WTC11 (cell line): Measurements from ENCODE around the gene NOL4L. TPM values are rescaled to one million over a fixed set of nuclear protein-coding genes. Genes with fewer than 3 reads are reported as not detected.
A peak's percentile ranks its signal among the peaks of the same experiment; 100 is the strongest.

Source experiments
- ATAC-seq: fragments of 200-7000 bp; cut with Tn5 transposase; 2 replicates; pipeline ENCODE4 v1.10.0; 2021; ENCODE audit warnings: mild to moderate bottlenecking, moderate library complexity
- CTCF ChIA-PET: fragments of 300-600 bp; sonication (Branson Sonifier 250); formaldehyde crosslinking; loops from one replicate; lab custom pipeline; 2021; ENCODE audit warnings: antibody characterized with exemption; lab: Charles Lee
- POLR2A ChIA-PET: fragments of 350-600 bp; sonication (Branson Sonifier 250); formaldehyde crosslinking; loops from one replicate; lab custom pipeline; 2021; ENCODE audit warnings: antibody characterized with exemption; lab: Charles Lee
- DNase-seq: peaks from one replicate; pipeline ENCODE4 v3.0.0; 2021; ENCODE audit warnings: low spot score
- H3K27ac Mint-ChIP-seq: 2 replicates; pipeline ENCODE4 v1.8.0; 2021; ENCODE audit warnings: mixed read lengths
- H3K27me3 Mint-ChIP-seq: 2 replicates; pipeline ENCODE4 v1.8.0; 2021; ENCODE audit warnings: low read depth, mild to moderate bottlenecking, moderate library complexity, mixed read lengths
- H3K36me3 Mint-ChIP-seq: 2 replicates; pipeline ENCODE4 v1.8.0; 2021; ENCODE audit warnings: mixed read lengths
- H3K4me1 Mint-ChIP-seq: 2 replicates; pipeline ENCODE4 v1.8.0; 2022; ENCODE audit warnings: mixed read lengths
- H3K4me3 Mint-ChIP-seq: 2 replicates; pipeline ENCODE4 v1.8.0; 2021; ENCODE audit warnings: mild to moderate bottlenecking, moderate library complexity, mixed read lengths
- H3K9me3 Mint-ChIP-seq: 2 replicates; pipeline ENCODE4 v1.8.0; 2021; ENCODE audit warnings: mixed read lengths
- ATF1 ChIP-seq: sonication (generic); formaldehyde crosslinking; IDR thresholded peaks from 2 replicates; pipeline ENCODE4 v1.8.1; 2023; ENCODE audit warnings: mild to moderate bottlenecking, moderate library complexity, missing genetic modification reagents
- GABPB1 ChIP-seq: sonication (generic); formaldehyde crosslinking; IDR thresholded peaks from 2 replicates; pipeline ENCODE4 v1.8.1; 2023; ENCODE audit warnings: mild to moderate bottlenecking, missing genetic modification reagents
- SMAD4 ChIP-seq: sonication (generic); formaldehyde crosslinking; IDR thresholded peaks from 2 replicates; pipeline ENCODE4 v1.8.0; 2022; ENCODE audit warnings: mild to moderate bottlenecking, missing genetic modification reagents
- TEAD1 ChIP-seq: sonication (generic); formaldehyde crosslinking; IDR thresholded peaks from 2 replicates; pipeline ENCODE4 v1.8.0; 2022; ENCODE audit warnings: mild to moderate bottlenecking, missing genetic modification reagents
- ZNF396 ChIP-seq: fragments of 250-450 bp; sonication (Bioruptor Pico); IDR thresholded peaks from 2 replicates; pipeline ENCODE4 v1.8.0; 2021; ENCODE audit warnings: mild to moderate bottlenecking, moderate library complexity, borderline replicate concordance
- total RNA-seq: library from RNA; stranded (reverse); gene quantifications from 3 replicates; pipeline ENCODE4 v1.2.3, GENCODE V29; 2021
- TF ChIP-seq, protein P1 (sequence below): fragments of 200-600 bp; IDR thresholded peaks from 2 replicates; pipeline ENCODE4 v1.8.0; 2022; ENCODE audit warnings: antibody characterized with exemption
- TF ChIP-seq, protein P2 (sequence below): sonication (generic); formaldehyde crosslinking; IDR thresholded peaks from 2 replicates; pipeline ENCODE4 v1.8.1; 2023; ENCODE audit warnings: mild to moderate bottlenecking, missing genetic modification reagents
- TF ChIP-seq, protein P3 (sequence below): sonication (generic); formaldehyde crosslinking; IDR thresholded peaks from 2 replicates; pipeline ENCODE4 v1.8.0; 2022; ENCODE audit warnings: mild to moderate bottlenecking, missing genetic modification reagents
- TF ChIP-seq, protein P4 (sequence below): sonication (generic); formaldehyde crosslinking; conservative IDR thresholded peaks from 2 replicates; pipeline ENCODE4 v1.8.1; 2022; ENCODE audit warnings: mild to moderate bottlenecking, missing genetic modification reagents
- TF ChIP-seq, protein P5 (sequence below): sonication (generic); formaldehyde crosslinking; IDR thresholded peaks from 2 replicates; pipeline ENCODE4 v1.8.1; 2023; ENCODE audit warnings: mild to moderate bottlenecking, missing genetic modification reagents, borderline replicate concordance

Gene NOL4L
- total RNA-seq, 1 experiment from 2014 or later, result 29.0 TPM

DNA sequence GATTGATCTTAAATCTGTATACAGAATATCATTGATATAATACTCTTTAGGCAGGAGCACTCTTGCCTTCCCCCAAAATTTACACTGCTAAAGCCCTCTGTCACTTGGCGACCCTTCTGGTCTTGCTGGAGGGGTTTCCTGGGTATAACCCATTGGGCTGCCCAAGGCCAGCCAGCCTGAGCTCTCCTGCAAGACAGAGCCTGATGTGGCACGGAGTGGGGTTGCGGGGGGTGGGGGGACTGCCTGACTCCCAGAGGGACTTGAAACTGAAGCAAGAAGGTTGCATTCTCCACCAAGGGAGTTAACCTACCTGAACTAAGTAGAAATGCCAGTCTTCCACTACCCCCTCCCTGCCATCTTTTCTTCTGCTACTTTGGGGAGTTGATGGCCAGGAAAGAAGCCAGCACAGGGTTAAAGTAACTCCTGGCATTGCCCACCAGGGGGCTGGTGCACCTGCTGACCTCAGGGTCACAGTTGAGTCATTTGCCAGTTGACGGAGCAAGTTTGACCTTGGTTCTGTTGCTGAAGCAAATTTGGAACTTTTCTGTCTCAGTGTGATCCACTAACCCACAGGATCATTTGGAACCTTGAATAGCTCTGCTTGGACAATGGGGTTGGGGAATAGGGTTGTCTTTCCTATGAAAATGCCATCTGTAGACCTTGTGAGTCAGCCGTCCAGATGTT is 147.6 kb downstream of the NOL4L start:
- Mint-ChIP-seq H3K36me3 (peaks cover 19% of the 10 kb centered on the region), H3K4me3 (no peak overlapping the region), H3K27ac (no peak overlapping the region; the same call in 1 of the 2 replicates), H3K27me3 (no peaks in the 10 kb centered on the region), H3K4me1 (peaks cover 9% of the 10 kb centered on the region), H3K9me3 (no peaks in the 10 kb centered on the region)
- POLR2A ChIA-PET, result no interaction called here
- CTCF ChIA-PET, result no interaction called here
- no peak for DNase-seq
- ATAC-seq, result peak; percentile 61
- TF ChIP-seq, protein P1, sequence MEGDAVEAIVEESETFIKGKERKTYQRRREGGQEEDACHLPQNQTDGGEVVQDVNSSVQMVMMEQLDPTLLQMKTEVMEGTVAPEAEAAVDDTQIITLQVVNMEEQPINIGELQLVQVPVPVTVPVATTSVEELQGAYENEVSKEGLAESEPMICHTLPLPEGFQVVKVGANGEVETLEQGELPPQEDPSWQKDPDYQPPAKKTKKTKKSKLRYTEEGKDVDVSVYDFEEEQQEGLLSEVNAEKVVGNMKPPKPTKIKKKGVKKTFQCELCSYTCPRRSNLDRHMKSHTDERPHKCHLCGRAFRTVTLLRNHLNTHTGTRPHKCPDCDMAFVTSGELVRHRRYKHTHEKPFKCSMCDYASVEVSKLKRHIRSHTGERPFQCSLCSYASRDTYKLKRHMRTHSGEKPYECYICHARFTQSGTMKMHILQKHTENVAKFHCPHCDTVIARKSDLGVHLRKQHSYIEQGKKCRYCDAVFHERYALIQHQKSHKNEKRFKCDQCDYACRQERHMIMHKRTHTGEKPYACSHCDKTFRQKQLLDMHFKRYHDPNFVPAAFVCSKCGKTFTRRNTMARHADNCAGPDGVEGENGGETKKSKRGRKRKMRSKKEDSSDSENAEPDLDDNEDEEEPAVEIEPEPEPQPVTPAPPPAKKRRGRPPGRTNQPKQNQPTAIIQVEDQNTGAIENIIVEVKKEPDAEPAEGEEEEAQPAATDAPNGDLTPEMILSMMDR, result peak; percentile 44; the same call in 1 of the 2 replicates
- TF ChIP-seq, protein P2, sequence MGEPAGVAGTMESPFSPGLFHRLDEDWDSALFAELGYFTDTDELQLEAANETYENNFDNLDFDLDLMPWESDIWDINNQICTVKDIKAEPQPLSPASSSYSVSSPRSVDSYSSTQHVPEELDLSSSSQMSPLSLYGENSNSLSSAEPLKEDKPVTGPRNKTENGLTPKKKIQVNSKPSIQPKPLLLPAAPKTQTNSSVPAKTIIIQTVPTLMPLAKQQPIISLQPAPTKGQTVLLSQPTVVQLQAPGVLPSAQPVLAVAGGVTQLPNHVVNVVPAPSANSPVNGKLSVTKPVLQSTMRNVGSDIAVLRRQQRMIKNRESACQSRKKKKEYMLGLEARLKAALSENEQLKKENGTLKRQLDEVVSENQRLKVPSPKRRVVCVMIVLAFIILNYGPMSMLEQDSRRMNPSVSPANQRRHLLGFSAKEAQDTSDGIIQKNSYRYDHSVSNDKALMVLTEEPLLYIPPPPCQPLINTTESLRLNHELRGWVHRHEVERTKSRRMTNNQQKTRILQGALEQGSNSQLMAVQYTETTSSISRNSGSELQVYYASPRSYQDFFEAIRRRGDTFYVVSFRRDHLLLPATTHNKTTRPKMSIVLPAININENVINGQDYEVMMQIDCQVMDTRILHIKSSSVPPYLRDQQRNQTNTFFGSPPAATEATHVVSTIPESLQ, result no peak
- TF ChIP-seq GABPB1, result peak; percentile 85

DNA sequence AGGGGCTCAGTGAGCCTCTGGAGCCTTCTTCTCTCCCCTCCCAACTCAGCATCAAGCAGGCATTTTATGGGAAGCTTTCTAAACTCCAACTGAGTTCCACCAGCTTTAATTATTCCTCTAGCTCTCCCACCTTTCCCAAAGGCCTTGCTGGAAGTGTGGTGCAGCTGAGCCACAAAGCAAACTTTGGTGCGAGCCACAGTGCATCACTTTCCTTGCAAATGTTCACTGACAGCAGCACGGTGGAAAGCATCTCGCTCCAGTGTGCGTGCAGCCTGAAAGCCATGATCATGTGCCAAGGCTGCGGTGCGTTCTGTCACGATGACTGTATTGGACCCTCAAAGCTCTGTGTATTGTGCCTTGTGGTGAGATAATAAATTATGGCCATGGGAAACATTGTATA is 148.2 kb downstream of the NOL4L start:
- H3K4me1 Mint-ChIP-seq, result peaks cover 9% of the 10 kb centered on the region
- POLR2A ChIA-PET, result no interaction called here

DNA sequence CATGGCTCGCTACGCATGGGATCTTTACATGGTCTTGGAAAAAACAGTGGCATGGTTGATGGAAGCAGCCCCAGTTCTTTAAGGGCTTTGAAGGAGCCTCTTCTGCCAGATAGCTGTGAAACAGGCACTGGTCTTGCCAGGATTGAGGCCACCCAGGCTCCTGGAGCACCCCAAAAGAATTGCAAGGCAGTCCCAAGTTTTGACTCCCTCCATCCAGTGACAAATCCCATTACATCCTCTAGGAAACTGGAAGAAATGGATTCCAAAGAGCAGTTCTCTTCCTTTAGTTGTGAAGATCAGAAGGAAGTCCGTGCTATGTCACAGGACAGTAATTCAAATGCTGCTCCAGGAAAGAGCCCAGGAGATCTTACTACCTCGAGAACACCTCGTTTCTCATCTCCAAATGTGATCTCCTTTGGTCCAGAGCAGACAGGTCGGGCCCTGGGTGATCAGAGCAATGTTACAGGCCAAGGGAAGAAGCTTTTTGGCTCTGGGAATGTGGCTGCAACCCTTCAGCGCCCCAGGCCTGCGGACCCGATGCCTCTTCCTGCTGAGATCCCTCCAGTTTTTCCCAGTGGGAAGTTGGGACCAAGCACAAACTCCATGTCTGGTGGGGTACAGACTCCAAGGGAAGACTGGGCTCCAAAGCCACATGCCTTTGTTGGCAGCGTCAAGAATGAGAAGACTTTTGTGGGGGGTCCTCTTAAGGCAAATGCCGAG is 148.8 kb downstream of the NOL4L start:
- H3K27ac Mint-ChIP-seq, result no peak overlapping the region
- peaks cover 19% of the 10 kb centered on the region for H3K36me3 Mint-ChIP-seq
- H3K4me3 Mint-ChIP-seq, result no peak overlapping the region
- CTCF ChIA-PET, result no interaction called here
- ATAC-seq (no peak), DNase-seq (no peak)
- no peaks in the 10 kb centered on the region for H3K9me3 Mint-ChIP-seq
- POLR2A ChIA-PET, result no interaction called here
- peaks cover 3% of the 10 kb centered on the region for H3K4me1 Mint-ChIP-seq
- TF ChIP-seq ATF1 (CRISPR knock-in tag), result no peak
- TF ChIP-seq TEAD1 (CRISPR knock-in tag), result no peak
- TF ChIP-seq, protein P3, sequence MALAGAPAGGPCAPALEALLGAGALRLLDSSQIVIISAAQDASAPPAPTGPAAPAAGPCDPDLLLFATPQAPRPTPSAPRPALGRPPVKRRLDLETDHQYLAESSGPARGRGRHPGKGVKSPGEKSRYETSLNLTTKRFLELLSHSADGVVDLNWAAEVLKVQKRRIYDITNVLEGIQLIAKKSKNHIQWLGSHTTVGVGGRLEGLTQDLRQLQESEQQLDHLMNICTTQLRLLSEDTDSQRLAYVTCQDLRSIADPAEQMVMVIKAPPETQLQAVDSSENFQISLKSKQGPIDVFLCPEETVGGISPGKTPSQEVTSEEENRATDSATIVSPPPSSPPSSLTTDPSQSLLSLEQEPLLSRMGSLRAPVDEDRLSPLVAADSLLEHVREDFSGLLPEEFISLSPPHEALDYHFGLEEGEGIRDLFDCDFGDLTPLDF (CRISPR knock-in tag), result no peak
- TF ChIP-seq, all 79 proteins: peak for 0
- no peaks in the 10 kb centered on the region for H3K27me3 Mint-ChIP-seq

More for the DNA sequence above, 148.2 kb downstream of the NOL4L start:
- TF ChIP-seq ZNF396 (CRISPR knock-in tag) (no peak), GABPB1 (no peak), SMAD4 (CRISPR knock-in tag) (no peak)
- TF ChIP-seq, protein P4, sequence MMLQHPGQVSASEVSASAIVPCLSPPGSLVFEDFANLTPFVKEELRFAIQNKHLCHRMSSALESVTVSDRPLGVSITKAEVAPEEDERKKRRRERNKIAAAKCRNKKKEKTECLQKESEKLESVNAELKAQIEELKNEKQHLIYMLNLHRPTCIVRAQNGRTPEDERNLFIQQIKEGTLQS, result no peak
- TF ChIP-seq, protein P3 (CRISPR knock-in tag), result no peak
- CTCF ChIA-PET, result no interaction called here
- Mint-ChIP-seq H3K4me3 (no peak overlapping the region), H3K27ac (no peak overlapping the region), H3K27me3 (no peaks in the 10 kb centered on the region), H3K9me3 (no peaks in the 10 kb centered on the region), H3K36me3 (peaks cover 19% of the 10 kb centered on the region)
- DNase-seq (no peak), ATAC-seq (no peak)

DNA sequence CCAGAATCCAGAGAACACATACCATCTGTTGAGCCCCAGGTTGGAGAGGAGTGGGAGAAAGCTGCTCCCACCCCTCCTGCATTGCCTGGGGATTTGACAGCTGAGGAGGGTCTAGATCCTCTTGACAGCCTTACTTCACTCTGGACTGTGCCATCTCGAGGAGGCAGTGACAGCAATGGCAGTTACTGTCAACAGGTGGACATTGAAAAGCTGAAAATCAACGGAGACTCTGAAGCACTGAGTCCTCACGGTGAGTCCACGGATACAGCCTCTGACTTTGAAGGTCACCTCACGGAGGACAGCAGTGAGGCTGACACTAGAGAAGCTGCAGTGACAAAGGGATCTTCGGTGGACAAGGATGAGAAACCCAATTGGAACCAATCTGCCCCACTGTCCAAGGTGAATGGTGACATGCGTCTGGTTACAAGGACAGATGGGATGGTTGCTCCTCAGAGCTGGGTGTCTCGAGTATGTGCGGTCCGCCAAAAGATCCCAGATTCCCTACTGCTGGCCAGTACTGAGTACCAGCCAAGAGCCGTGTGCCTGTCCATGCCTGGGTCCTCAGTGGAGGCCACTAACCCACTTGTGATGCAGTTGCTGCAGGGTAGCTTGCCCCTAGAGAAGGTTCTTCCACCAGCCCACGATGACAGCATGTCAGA is 149.6 kb downstream of the NOL4L start:
- Mint-ChIP-seq H3K4me1 (no peaks in the 10 kb centered on the region), H3K4me3 (no peak overlapping the region), H3K36me3 (peaks cover 19% of the 10 kb centered on the region), H3K27ac (no peak overlapping the region), H3K27me3 (no peaks in the 10 kb centered on the region), H3K9me3 (no peaks in the 10 kb centered on the region)
- ATAC-seq (no peak), DNase-seq (no peak)
- POLR2A ChIA-PET, result no interaction called here
- CTCF ChIA-PET, result no interaction called here
- TF ChIP-seq, protein P5, sequence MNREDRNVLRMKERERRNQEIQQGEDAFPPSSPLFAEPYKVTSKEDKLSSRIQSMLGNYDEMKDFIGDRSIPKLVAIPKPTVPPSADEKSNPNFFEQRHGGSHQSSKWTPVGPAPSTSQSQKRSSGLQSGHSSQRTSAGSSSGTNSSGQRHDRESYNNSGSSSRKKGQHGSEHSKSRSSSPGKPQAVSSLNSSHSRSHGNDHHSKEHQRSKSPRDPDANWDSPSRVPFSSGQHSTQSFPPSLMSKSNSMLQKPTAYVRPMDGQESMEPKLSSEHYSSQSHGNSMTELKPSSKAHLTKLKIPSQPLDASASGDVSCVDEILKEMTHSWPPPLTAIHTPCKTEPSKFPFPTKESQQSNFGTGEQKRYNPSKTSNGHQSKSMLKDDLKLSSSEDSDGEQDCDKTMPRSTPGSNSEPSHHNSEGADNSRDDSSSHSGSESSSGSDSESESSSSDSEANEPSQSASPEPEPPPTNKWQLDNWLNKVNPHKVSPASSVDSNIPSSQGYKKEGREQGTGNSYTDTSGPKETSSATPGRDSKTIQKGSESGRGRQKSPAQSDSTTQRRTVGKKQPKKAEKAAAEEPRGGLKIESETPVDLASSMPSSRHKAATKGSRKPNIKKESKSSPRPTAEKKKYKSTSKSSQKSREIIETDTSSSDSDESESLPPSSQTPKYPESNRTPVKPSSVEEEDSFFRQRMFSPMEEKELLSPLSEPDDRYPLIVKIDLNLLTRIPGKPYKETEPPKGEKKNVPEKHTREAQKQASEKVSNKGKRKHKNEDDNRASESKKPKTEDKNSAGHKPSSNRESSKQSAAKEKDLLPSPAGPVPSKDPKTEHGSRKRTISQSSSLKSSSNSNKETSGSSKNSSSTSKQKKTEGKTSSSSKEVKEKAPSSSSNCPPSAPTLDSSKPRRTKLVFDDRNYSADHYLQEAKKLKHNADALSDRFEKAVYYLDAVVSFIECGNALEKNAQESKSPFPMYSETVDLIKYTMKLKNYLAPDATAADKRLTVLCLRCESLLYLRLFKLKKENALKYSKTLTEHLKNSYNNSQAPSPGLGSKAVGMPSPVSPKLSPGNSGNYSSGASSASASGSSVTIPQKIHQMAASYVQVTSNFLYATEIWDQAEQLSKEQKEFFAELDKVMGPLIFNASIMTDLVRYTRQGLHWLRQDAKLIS (CRISPR knock-in tag), result no peak
